CD4-positive, alpha-beta T cell treated with Interleukin-2 at 100 ng/mL for 4 hours (primary cell): ENCODE data around the gene AGAP1.

Source experiments
- DNase-seq: peaks from one replicate; pipeline ENCODE4 v3.0.0-alpha.2; 2020; ENCODE audit warnings: low spot score

AGAP1 gene

GRCh38 chr2:236163471-236164200 lies 669.8 kb downstream of the AGAP1 start:
- DNase-seq, result no peak

DNA sequence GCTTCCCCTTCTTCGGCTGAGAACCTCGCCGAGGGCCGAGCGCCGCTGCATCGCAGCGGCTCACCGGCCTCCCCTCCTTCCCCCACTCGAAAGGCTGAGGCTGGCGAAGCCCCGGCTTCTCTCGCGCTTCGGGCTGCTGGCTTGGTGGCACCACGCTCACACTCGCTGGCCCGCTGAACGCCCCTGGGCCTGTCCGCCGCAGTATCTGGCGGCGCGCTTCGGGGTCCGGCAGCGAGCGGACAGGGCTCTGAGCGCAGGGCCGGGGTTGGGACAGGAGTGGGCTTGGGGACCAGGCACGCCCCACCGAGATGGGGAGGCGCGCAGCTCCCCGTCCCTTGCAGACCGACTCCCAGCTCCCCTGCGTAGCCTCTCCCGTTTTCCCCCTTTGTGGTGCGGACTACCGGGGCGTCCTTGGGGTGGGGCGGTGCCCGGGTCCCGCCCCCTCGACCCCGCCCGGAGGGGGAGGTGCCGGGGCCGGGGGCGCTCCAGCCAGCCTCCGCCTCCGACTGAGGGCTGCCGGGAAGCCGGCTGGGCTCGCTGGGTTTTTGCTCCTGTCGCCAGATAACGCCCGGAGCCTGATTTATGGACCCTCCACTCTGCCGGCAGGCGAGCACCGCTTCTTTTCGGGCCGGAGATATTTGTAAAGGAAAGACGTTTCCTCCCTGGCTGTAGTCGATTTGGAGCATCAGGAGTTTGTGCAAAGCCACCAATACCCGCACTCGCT lies 670.5 kb downstream of the AGAP1 start:
- no peak for DNase-seq

DNA sequence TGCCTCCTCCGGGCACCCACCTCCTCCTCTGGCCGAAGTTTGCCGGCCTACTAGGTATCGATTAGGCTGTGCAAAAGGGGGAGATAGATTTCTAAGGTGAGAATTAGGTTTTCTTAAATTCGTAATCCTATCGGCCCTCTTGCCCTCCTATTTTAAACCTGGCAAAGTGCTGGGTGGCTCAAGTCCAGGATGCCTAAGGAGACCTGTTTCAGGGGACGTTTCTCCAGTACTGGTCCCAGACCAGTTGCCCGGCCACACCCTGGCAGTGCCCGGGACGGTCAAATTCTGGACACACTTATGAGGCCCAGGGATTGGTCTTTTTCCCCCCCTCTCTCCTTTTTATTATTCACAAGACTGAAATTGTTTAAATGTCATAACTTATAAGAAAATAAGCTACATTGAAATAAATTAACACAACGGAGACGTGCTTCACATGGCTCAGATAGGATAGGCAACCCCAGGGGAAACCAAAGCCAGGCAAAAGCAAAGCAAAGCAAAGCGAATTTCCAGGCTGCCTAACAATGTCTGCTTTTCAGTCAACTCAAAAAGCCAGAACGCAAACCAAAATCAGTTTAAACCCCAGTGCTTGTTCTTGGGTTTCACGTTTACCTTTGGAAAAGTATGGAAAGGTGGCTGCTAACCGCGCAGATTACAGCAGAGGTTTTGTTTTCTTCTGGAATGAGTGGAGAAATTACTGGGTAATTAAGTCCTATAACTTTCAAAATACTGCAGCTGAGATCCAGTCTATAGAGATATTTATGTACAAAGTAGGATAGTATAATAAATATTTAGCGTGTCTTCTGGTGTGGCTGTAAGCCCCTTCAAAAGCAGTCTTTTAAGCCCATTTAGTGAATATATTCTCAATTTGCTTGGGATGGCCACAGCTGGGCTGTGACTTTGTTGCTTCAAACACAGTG lies 671.3 kb downstream of the AGAP1 start:
- DNase-seq, result no peak

DNA sequence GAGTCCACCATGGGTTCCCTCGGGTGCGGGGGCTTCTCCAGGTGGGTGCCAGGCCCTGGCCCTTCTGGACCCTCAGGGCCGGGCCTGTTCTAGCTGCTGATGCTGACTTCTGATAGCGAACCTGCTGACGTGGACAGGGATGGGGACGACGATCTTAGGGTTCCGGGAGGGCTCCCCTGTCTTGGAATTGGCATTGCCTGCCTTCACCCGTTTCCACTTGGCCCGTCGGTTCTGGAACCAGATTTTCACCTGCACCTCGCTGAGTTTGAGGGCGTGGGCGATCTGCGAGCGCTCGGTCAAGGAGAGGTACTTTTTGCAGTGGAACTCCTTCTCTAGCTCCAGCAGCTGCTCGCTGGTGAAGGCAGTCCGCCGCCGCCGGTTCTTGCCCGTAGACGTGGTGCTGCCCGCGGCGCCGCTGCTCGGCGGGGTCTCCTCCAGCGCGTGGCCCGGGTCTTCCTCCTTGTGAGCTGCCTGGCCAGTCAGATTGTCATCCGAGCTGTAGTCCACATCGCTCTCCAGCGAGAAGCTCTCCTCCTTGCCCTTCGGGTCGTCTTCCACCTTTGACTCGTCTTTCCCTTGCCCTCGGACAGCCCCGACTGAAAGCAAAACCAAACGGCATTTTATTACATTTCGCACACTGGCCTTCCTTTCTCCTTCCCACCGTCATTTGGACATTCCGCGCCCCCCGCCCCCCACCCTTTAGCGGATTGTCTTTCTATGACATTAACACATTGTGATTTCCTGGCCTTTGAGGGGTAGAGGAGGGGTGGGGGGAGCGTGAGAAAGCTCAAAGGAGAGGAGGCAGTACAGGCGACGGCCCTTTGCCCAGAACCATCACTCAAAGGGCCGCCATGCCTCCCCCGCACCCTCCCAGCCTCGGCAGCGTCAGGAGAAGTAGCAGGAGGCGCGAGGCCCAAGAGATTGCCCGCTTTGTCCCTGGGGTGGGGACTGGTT lies 672.3 kb downstream of the AGAP1 start:
- DNase-seq, result no peak

- no peak for DNase-seq
Observed at GRCh38 chr2:236166796-236167296, 673.0 kb downstream of the AGAP1 start.

DNA sequence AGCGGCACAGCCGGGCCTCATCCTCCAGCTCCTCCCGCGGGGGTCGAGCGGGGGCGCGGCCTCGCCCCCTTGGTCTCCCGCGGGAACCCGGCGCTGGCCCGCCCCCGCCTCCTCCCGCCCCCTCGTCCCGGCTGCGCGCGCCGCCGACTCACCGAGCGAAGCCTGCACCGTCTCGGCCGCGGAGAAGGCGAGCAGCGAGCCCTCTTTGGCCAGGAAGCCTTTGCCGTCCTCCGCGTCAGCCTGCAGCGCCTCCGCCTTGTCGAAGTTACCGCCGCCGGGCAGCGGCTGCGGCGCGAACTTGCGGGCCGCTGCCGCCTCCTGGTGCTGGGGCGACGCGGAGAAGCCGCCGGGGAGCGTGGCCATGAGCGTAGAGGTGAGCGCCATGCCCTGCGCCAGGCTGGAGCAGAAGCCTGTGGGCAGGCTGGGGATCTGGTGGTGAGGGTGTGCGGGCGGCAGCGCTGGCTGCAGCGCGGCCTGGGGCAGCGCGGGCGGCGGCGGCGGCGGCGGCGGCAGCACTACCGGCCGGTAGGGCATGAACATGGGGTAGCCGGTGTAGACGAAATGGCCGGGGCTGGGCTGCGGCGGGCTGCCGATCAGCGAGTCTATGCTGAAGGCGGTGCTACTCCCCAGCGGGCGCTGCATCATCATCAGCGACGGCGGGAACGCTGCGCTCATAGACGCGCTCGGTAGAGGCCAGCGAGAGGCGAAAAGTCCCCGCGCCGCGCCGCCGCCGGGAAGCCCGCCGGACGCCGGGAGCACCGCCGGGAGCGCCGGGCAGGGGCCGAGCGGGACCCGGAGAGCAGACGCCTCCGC lies 673.7 kb downstream of the AGAP1 start:
- DNase-seq, result no peak

DNA sequence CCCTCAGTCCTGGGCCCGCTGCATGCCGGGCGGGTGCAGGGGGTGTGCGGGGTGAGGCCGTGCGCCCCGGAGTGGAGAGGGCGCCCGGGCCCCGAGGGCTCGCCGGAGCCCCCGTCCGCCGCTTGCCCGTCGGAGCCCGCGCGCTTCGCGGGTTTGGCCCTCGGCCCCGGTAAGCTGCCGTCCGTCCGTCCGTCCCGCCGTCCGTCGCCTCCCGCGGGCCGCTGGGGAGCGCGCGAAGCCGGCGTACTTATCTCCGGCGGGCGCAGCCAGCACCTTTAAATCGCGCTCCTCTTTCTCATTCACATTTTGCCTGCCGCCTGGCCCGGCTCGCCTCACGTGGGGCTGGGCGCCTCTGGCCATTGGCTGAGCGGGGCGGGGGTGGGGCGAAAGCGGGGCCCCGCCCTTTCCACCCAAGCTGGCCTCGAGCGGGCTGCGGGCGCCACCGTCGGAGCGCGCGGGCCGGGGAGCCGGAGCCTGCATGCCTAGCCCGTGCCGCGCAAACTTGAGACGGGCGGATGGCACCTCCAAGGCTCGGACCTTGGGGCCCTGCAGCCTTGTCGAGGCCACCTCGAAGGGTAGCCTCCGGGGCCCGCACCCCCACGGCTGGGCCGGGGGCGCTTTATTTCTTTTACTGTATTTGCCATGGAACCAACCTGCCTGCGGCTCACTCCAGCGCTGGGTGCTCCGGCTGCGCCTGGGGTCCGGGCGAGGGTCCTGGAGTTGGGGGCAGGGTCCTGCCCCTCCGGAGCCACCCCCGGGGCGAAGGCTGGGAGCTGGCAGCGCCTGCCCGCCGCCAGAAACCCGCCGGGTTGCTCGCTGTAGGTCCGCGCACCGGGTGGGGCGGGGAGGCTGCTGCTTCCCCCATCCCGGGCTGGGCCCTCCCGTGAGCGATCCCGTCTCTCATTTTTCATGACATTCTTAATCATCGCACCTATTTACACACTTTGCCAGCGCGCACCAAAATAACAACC lies 674.6 kb downstream of the AGAP1 start, which contains the start of gene GBX2:
Gene GBX2 (minus strand): TSS at position 277 of the 971 bp plus-strand sequence. CDS start 415 bp downstream, outside the sequence.
- DNase-seq, result no peak

DNA sequence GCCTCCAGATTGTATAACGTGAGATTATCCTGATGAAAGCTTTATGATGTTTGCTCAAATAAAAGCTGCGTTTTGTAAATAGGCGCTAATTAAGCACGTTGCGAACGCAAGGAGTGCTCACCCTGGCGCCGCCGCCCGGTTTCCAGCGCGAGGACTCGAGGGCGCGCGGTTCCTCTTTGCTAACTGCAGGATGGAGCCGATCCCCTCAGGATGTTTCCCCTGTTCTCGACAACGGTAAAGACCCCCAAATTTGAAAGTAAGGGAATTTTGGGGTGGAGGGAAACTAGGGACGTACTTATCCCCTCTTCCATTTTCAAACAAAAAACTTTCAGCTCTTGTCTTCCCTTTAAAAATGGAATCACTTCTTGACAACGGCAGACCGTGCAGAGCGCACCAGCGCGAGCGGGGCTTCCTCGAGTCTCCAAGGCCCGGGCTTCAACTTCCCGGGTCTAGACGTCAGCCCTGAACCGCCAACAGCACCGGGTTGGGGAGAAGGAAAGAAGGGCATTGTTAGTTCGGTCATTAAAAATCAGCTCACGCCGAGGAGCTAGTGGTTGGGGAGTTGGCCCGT lies 675.4 kb downstream of the AGAP1 start:
- DNase-seq, result no peak

DNA sequence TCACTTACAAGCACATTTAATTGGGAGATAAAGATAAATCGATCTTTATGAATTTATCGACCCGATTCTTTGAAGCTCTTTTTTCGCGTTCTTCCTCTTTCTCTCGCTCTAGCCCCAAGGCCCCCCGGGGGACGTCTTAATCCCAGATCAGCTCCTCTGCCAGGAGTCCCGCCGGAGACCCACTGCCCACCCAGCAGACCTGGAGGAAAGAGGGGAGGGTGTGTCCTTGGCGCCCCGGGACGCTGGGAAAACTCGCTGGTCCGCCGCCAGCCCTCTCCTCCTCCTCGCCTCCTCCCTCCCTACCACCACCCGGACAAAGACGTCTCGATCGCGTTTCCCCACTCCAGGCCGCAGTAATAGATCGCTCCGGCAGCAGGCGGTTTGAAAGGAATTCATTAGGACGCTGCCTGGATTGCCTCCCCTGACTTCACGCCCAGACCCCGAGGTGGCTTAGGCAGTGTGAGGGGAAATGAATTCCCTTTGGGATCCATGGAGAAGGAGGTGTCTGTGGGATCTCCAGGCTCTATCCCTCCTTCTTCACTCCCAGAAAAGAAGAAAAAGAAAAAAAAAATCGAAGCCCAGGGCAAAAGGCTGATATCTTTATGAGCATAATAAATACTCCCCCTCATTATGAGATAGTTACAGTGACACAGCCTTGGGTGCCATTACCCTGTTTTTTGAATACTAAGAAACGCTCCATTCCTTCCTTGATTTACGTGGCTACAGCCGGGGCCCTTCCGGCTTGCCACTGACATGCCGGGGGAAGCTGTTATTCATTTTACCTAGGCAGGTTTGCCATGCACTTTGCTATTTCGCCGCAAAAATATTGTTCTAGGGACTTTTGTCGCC lies 676.1 kb downstream of the AGAP1 start:
- DNase-seq, result no peak

- DNase-seq, result no peak
Observed at GRCh38 chr2:236170590-236171165, 676.8 kb downstream of the AGAP1 start.

GRCh38 chr2:236171181-236171679 lies 677.4 kb downstream of the AGAP1 start:
- no peak for DNase-seq

DNA sequence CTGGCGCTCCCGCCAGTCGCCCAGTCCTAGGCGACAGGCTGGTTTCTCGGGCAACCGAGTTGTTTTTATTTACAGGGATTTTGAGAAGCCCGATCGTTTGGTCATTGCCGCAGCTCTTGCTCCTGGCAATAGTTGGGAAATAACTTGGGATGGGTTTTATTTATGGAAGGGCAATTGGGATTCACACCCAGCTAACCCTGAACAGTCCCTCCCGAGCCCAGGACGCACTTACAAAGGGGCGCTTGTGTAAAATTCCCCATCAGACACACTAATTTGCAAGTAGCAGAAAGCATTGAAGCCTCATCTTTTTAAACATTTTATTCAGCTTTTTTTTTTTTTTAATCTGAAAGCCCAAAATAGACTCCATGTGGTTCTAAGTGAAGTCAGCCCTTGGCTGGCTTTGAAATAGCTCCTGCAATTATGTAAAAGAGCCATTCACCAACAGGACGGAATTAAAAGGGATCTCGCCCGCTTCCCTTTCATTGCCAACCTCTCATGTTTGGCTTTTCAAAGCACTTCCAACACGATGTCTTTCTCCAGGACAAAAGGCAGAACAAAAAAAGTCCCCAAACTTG lies 677.9 kb downstream of the AGAP1 start:
- no peak for DNase-seq

DNA sequence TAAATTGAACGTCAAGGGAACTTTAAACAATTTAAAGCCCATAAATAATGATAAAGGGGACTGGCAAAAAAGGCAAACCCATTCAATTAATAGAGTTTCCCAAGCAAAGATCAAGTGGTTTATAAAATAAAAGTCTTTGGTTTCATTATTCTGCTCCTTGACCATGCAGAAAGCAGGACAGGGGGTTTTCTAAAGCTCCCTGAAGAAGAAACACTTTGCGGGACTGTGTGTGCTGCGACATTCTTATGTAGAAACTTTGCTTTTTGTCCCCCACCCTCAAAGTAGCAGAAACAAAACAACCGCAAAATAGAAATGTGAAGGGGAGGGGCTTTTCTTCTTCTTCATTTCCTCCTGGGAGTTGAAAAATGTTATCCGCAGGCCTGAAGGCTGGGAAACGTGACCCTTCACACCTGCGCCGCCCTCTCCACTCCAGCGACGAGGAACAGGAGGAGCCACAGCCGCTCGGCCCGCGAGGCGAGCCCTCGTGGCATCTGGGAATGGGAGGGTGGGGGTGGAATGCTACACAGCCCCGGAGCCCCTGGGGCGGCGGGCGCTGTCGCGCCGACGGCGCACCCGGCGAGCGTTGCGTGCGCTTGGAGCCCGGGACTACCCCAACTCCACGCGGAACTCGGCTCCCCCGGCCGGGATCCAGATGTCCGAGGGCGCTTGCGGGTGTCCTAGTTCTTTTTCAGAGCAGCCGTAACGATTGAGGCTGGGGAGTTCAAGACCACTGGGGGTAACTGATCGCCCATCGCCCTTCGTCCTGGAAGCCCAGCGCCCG lies 678.6 kb downstream of the AGAP1 start:
- no peak for DNase-seq

GRCh38 chr2:236173036-236173728 lies 679.3 kb downstream of the AGAP1 start:
- DNase-seq, result no peak
